ENCODE measurements around the gene NUP155. TPM values are rescaled to one million over a fixed set of nuclear protein-coding genes. Genes with fewer than 3 reads are reported as not detected.
"Not testable (repeated sequence)": the region's sequence is repeated elsewhere in the genome, so short reads cannot be mapped to it uniquely, and the experiment has no call there.

Gene NUP155
- total RNA-seq, 2 donors from 2014 or later: 68.6 to 75.3 TPM

DNA sequence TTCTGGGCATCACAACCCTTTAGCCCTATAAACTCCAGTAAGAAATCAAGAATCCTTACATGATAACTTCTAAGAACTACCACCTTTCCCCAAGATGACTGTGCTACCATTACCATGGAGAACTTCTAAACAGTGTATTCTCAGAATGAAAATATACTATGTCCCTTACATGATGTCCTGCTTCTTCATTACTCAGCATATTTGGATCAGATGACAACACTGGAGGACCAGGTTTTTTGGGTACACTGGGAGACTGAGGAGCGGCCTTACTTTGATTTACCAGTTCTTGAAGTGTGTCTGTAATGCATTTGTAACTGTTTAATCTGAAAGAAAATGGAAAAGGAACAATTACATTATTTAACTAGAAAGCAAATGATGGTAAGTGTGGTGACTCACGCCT lies 66.0 kb downstream of the NUP155 start:
- no peaks in the 10 kb centered on the region for H3K4me1 Mint-ChIP-seq
- WGBS, 2 experiments (ENCODE audit: insufficient coverage in 1 of 2, insufficient read length in 1 of 2): 100% methylated on average over 1 to 2 of the region's 2 CpGs
- H3K27ac ChIP-seq (ENCODE audit: low read depth, low read length): no peak overlapping the region
- no peak overlapping the region for H3K27ac Mint-ChIP-seq
- H3K36me3 Mint-ChIP-seq (ENCODE audit: low read depth): peaks cover 65% of the 10 kb centered on the region
- H3K9ac ChIP-seq (ENCODE audit: extremely low read depth, low read length, poor library complexity, severe bottlenecking): no peak overlapping the region
- H3K4me3 Mint-ChIP-seq: no peak overlapping the region
- peaks cover 83% of the 10 kb centered on the region for H3K36me3 ChIP-seq (ENCODE audit: control insufficient read depth, insufficient read depth, low read length)
- H3K27me3 Mint-ChIP-seq (ENCODE audit: insufficient read depth): no peaks in the 10 kb centered on the region
- H3K4me1 ChIP-seq (ENCODE audit: control insufficient read depth, insufficient read depth, low read length): no peaks in the 10 kb centered on the region
- no peaks in the 10 kb centered on the region for H3K27me3 ChIP-seq (ENCODE audit: control insufficient read depth, insufficient read depth, low read length, poor library complexity, severe bottlenecking)
- H3K4me3 ChIP-seq (ENCODE audit: low read length): no peak overlapping the region
- H3K9me3 ChIP-seq (ENCODE audit: control insufficient read depth, low read length): no peaks in the 10 kb centered on the region
- TF ChIP-seq, protein P1, sequence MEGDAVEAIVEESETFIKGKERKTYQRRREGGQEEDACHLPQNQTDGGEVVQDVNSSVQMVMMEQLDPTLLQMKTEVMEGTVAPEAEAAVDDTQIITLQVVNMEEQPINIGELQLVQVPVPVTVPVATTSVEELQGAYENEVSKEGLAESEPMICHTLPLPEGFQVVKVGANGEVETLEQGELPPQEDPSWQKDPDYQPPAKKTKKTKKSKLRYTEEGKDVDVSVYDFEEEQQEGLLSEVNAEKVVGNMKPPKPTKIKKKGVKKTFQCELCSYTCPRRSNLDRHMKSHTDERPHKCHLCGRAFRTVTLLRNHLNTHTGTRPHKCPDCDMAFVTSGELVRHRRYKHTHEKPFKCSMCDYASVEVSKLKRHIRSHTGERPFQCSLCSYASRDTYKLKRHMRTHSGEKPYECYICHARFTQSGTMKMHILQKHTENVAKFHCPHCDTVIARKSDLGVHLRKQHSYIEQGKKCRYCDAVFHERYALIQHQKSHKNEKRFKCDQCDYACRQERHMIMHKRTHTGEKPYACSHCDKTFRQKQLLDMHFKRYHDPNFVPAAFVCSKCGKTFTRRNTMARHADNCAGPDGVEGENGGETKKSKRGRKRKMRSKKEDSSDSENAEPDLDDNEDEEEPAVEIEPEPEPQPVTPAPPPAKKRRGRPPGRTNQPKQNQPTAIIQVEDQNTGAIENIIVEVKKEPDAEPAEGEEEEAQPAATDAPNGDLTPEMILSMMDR (conservative IDR thresholded peaks at IDR 0.05): no peak
- no peaks in the 10 kb centered on the region for H3K9me3 Mint-ChIP-seq
- no peak for DNase-seq

- Histone ChIP-seq H3K9me3 (ENCODE audit: control insufficient read depth, low read length) (peaks cover 24% of the 10 kb centered on the region), H3K36me3 (ENCODE audit: control insufficient read depth, insufficient read depth, low read length) (peaks cover 72% of the 10 kb centered on the region)
- DNase-seq; H3K27me3 ChIP-seq (ENCODE audit: control insufficient read depth, insufficient read depth, low read length, poor library complexity, severe bottlenecking); H3K9ac ChIP-seq (ENCODE audit: extremely low read depth, low read length, poor library complexity, severe bottlenecking); H3K4me1 ChIP-seq (ENCODE audit: control insufficient read depth, insufficient read depth, low read length); H3K4me3 ChIP-seq (ENCODE audit: low read length); H3K9me3 Mint-ChIP-seq; H3K4me1 Mint-ChIP-seq; H3K4me3 Mint-ChIP-seq; H3K27me3 Mint-ChIP-seq (ENCODE audit: insufficient read depth); H3K27ac Mint-ChIP-seq; H3K27ac ChIP-seq (ENCODE audit: low read depth, low read length): not testable (repeated sequence)
- 97% methylated on average over 6 of the region's 7 CpGs; no CpG with 5 or more reads in 1 of the 2 experiments for WGBS, 2 experiments (ENCODE audit: insufficient coverage in 1 of 2, insufficient read length in 1 of 2)
- H3K36me3 Mint-ChIP-seq (ENCODE audit: low read depth): peaks cover 77% of the 10 kb centered on the region
Measured at GRCh38 chr5:37296313-37296712, 74.6 kb downstream of the NUP155 start.

DNA sequence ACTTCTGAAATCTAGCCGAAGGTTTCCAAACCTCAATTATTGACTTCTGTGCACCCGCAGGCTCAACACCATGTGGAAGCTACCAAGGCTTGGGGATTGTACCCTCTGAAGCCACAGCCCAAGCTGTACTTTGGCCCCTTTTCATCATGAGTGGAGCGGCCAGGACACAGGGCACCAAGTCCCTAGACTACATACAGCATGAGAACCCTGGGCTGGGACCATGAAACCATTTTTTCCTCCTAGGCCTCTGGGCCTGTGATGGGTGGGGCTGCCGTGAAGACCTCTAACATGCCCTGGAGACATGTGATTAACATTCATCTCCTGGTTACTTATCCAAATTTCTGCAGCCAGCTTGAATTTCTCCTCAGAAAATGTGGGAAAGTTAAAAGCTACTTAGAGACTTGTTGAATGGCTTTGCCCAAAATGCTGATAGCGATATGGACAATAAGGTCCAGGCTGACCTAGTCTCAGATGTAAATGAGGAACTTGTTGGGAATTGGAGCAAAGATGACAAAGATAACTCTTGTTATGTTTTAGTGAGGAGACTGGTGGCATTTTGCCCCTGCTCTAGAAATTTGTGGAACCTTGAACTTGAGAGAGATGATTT lies 87.6 kb downstream of the NUP155 start:
- Mint-ChIP-seq H3K9me3 (peaks cover 76% of the 10 kb centered on the region), H3K27ac (no peak overlapping the region), H3K36me3 (ENCODE audit: low read depth) (peaks cover 19% of the 10 kb centered on the region), H3K4me1 (no peaks in the 10 kb centered on the region), H3K27me3 (ENCODE audit: insufficient read depth) (no peaks in the 10 kb centered on the region), H3K4me3 (no peak overlapping the region)
- H3K9me3 ChIP-seq (ENCODE audit: control insufficient read depth, low read length): peaks cover 59% of the 10 kb centered on the region
- TF ChIP-seq, protein P1 (conservative IDR thresholded peaks at IDR 0.05): no peak
- H3K4me1 ChIP-seq (ENCODE audit: control insufficient read depth, insufficient read depth, low read length): no peaks in the 10 kb centered on the region
- H3K36me3 ChIP-seq (ENCODE audit: control insufficient read depth, insufficient read depth, low read length): peaks cover 6% of the 10 kb centered on the region
- no peak overlapping the region for H3K4me3 ChIP-seq (ENCODE audit: low read length)
- H3K9ac ChIP-seq (ENCODE audit: extremely low read depth, low read length, poor library complexity, severe bottlenecking): no peak overlapping the region
- DNase-seq: no peak
- H3K27me3 ChIP-seq (ENCODE audit: control insufficient read depth, insufficient read depth, low read length, poor library complexity, severe bottlenecking): no peaks in the 10 kb centered on the region
- WGBS, 2 experiments (ENCODE audit: insufficient coverage in 1 of 2, insufficient read length in 1 of 2): 93 to 97% methylated on average over 3 to 5 of the region's 5 CpGs
- H3K27ac ChIP-seq (ENCODE audit: low read depth, low read length): no peak overlapping the region

- no peak for DNase-seq
- no peak overlapping the region for H3K9ac ChIP-seq (ENCODE audit: extremely low read depth, low read length, poor library complexity, severe bottlenecking)
- Mint-ChIP-seq H3K27me3 (ENCODE audit: insufficient read depth) (no peaks in the 10 kb centered on the region), H3K36me3 (ENCODE audit: low read depth) (peaks cover 3% of the 10 kb centered on the region), H3K4me3 (no peak overlapping the region), H3K27ac (no peak overlapping the region), H3K4me1 (peaks cover 2% of the 10 kb centered on the region), H3K9me3 (peaks cover 39% of the 10 kb centered on the region)
- H3K27ac ChIP-seq (ENCODE audit: low read depth, low read length): no peak overlapping the region
- TF ChIP-seq, protein P1 (conservative IDR thresholded peaks at IDR 0.05): no peak
- 92 to 100% methylated on average over 1 to 2 of the region's 2 CpGs for WGBS, 2 experiments (ENCODE audit: insufficient coverage in 1 of 2, insufficient read length in 1 of 2)
- no peaks in the 10 kb centered on the region for H3K4me1 ChIP-seq (ENCODE audit: control insufficient read depth, insufficient read depth, low read length)
- no peak overlapping the region for H3K4me3 ChIP-seq (ENCODE audit: low read length)
- H3K9me3 ChIP-seq (ENCODE audit: control insufficient read depth, low read length): peaks cover 24% of the 10 kb centered on the region
- H3K36me3 ChIP-seq (ENCODE audit: control insufficient read depth, insufficient read depth, low read length): no peaks in the 10 kb centered on the region
- no peaks in the 10 kb centered on the region for H3K27me3 ChIP-seq (ENCODE audit: control insufficient read depth, insufficient read depth, low read length, poor library complexity, severe bottlenecking)
Measured at GRCh38 chr5:37275511-37275910, 95.4 kb downstream of the NUP155 start.

Measured in endodermal cell (in vitro differentiated cells).